GM12892 (cell line): ENCODE measurements around the gene SCFD2.

Source experiments
- POLR2A ChIP-seq: IDR thresholded peaks from 2 replicates; pipeline ENCODE4 v1.6.1; 2011; ENCODE audit warnings: low read depth, low read length, control low read depth
- POLR2AphosphoS5 ChIP-seq: IDR thresholded peaks from 2 replicates; pipeline ENCODE4 v1.6.1; 2011; ENCODE audit warnings: low read depth, low read length, control low read depth

DNA sequence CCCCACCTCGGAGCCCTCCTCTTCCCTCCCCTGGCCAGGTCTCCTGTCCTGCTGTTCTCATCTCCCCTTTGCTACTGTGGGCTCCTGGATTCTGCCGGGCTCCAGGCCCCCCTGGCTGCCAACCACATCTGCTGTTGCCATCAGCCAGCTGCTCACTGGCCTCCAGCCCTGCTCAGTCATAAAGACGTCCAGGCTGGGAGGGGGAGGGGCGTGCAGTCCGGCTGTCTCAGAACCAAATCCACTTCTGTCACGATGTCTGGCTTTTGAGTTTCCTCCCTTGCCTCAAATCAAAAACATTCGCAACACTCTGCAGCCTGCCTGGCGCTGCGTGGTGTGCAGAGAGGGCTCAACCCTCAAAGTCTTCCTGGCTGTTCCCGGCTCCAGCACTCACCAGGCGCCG lies 496.7 kb downstream of the SCFD2 start:
- TF ChIP-seq POLR2A (no peak), POLR2AphosphoS5 (no peak)
